Mucosa of descending colon (tissue), 3 donors: ENCODE results near the gene TXNL4B. TPM values are rescaled to one million over a fixed set of nuclear protein-coding genes. Genes with fewer than 3 reads are reported as not detected.

Source experiments
- ATAC-seq: fragments of 200-7000 bp; cut with Tn5 transposase; one replicate; pipeline ENCODE4 v1.9.1; 2020; ENCODE audit warnings: mild to moderate bottlenecking, moderate library complexity
- DNase-seq, 3 donors: peaks; one replicate each; pipeline ENCODE4 v3.0.0-alpha.2; 2020
- H3K36me3 ChIP-seq: fragments of 200-600 bp; one replicate; pipeline ENCODE4 v1.8.0; 2021; ENCODE audit warnings: low read depth, mild to moderate bottlenecking
- H3K4me1 ChIP-seq: fragments of 200-600 bp; one replicate; pipeline ENCODE4 v1.8.0; 2021; ENCODE audit warnings: low read depth, mild to moderate bottlenecking
- H3K4me3 ChIP-seq: fragments of 200-600 bp; one replicate; pipeline ENCODE4 v1.8.0; 2021; ENCODE audit warnings: mild to moderate bottlenecking
- H3K9me3 ChIP-seq: fragments of 200-600 bp; one replicate; pipeline ENCODE4 v1.8.0; 2021; ENCODE audit warnings: mild to moderate bottlenecking
- CTCF ChIP-seq: fragments of 200-600 bp; IDR thresholded peaks from one replicate; pipeline ENCODE4 v1.8.0; 2022; ENCODE audit warnings: antibody characterized with exemption, mild to moderate bottlenecking
- intact Hi-C, 2 donors: fragments of 100-400 bp; cut with DNase I in 1 of 2; cut with micrococcal nuclease in 1 of 2; formaldehyde crosslinking; loops; one replicate each; pipeline versions ENCODE4 v1.11.0 to v1.11.1; 2022; cut with DNase I, micrococcal nuclease
- total RNA-seq, 3 donors: library from RNA; stranded (reverse); fragmentation: NEBNext Ultra II Directional in 2 of 3; extraction: Animal tissue kit (Norgen Biotek cat#: 25700) in 2 of 3; gene quantifications; one replicate each; pipeline versions ENCODE4 v1.2.1 to v1.2.4, GENCODE V29; 2021 to 2023
- donor health status: DM: no; HTN: no; CAD: no; lungs with moderate emphysema.
- donor health status: DM: no; HTN: no; CAD: no.
- donor health status: DM: no; HTN: yes; CAD: no.

The TXNL4B gene
- total RNA-seq, 3 donors from 2014 or later = 9.8 to 14.5 (median 12.0) TPM

GRCh38 chr16:72051818-72052217 lies 41.6 kb downstream of the TXNL4B start:
- Histone ChIP-seq H3K4me1 (no peaks in the 10 kb centered on the region), H3K4me3 (no peak overlapping the region), H3K36me3 (no peaks in the 10 kb centered on the region), H3K9me3 (peaks cover 10% of the 10 kb centered on the region)
- no peak for DNase-seq
- intact Hi-C loops = no loop called here
- TF ChIP-seq CTCF = no peak
- no peak for ATAC-seq

GRCh38 chr16:72050769-72051464 lies 42.5 kb downstream of the TXNL4B start:
- peaks cover 10% of the 10 kb centered on the region for H3K9me3 ChIP-seq
- TF ChIP-seq CTCF = no peak
- H3K4me1 ChIP-seq = no peaks in the 10 kb centered on the region
- intact Hi-C loops = no loop called here
- no peak overlapping the region for H3K4me3 ChIP-seq
- H3K36me3 ChIP-seq = no peaks in the 10 kb centered on the region
- DNase-seq = no peak
- ATAC-seq = no peak

- no peaks in the 10 kb centered on the region for H3K36me3 ChIP-seq
These were observed 44.3 kb downstream of the TXNL4B start for GRCh38 chr16:72049110-72049509.

GRCh38 chr16:72044825-72045359 lies 48.5 kb downstream of the TXNL4B start:
- TF ChIP-seq CTCF = no peak
- no peaks in the 10 kb centered on the region for H3K4me1 ChIP-seq
- DNase-seq = no peak
- ATAC-seq = no peak
- H3K36me3 ChIP-seq = no peaks in the 10 kb centered on the region
- peaks cover 10% of the 10 kb centered on the region for H3K9me3 ChIP-seq
- H3K4me3 ChIP-seq = no peak overlapping the region
- intact Hi-C loops = no loop called here

More at GRCh38 chr16:72049110-72049509, 44.3 kb downstream of the TXNL4B start:
- DNase-seq (no peak), ATAC-seq (no peak)
- intact Hi-C loops = no loop called here
- Histone ChIP-seq H3K4me1 (no peaks in the 10 kb centered on the region), H3K4me3 (no peak overlapping the region), H3K9me3 (peaks cover 10% of the 10 kb centered on the region)
- no peak for TF ChIP-seq CTCF

- H3K9me3 ChIP-seq = peaks cover 6% of the 10 kb centered on the region
- intact Hi-C loops = no loop called here
- H3K4me1 ChIP-seq = no peaks in the 10 kb centered on the region
- no peak for TF ChIP-seq CTCF
- no peaks in the 10 kb centered on the region for H3K36me3 ChIP-seq
- ATAC-seq (no peak), DNase-seq (no peak)
- no peak overlapping the region for H3K4me3 ChIP-seq
These were observed 49.1 kb downstream of the TXNL4B start for GRCh38 chr16:72044296-72044695.
